HG03025 (cell line): Measurements from ENCODE around the gene LARGE1.

Source experiments
- ATAC-seq: cut with Tn5 transposase; IDR thresholded peaks from one replicate; pipeline ENCODE4 v1.9.1; 2021; ENCODE audit warnings: mild to moderate bottlenecking, moderate library complexity; ENCODE audit not compliant: unreplicated experiment, low FRiP score

LARGE1 gene

GRCh38 chr22:33240888-33241475 lies 679.3 kb downstream of the LARGE1 start:
- ATAC-seq = no peak

- ATAC-seq = no peak
Observed at GRCh38 chr22:33232071-33232470, 688.2 kb downstream of the LARGE1 start.

- no peak for ATAC-seq
Observed at GRCh38 chr22:33227791-33228190, 692.5 kb downstream of the LARGE1 start.

GRCh38 chr22:33224841-33225240 lies 695.4 kb downstream of the LARGE1 start:
- no peak for ATAC-seq
